Measurements from ENCODE around the gene CLCF1.
A peak's percentile ranks its signal among the peaks of the same experiment; 100 is the strongest.
"Not testable (repeated sequence)": the region's sequence is repeated elsewhere in the genome, so short reads cannot be mapped to it uniquely, and the experiment has no call there.

The CLCF1 gene

DNA sequence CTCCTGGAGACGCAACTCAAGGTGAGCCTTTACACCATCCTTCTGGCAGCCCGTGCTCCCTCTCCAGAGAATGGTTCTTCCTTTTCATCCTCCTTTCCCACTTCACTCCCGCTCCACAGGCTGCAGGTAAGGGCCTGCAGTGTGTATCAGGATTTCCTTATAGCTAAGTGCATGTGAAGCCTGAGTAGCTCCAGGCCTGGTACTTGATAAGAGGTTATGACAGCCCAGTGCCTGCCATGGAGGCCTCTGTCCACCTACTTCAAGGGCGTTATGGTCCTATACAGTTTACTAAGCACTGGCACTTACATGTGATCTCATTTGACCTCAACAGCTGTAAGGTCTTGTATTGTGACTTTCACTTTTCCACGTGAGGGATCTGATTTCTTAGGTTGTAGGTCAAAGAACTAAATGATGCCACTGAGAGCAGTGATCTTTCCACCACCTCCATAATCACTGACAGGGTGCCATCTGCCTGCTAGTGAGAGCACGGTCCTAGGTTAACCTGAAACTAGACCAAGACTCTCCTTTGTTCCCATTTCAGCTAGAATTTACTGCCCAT is 52.0 kb downstream of the CLCF1 start:
- DNase-seq, result no peak

GRCh38 chr11:67320691-67321090 is 52.7 kb downstream of the CLCF1 start:
- no peak for DNase-seq

GRCh38 chr11:67320011-67320410 is 53.4 kb downstream of the CLCF1 start:
- no peak for DNase-seq

DNA sequence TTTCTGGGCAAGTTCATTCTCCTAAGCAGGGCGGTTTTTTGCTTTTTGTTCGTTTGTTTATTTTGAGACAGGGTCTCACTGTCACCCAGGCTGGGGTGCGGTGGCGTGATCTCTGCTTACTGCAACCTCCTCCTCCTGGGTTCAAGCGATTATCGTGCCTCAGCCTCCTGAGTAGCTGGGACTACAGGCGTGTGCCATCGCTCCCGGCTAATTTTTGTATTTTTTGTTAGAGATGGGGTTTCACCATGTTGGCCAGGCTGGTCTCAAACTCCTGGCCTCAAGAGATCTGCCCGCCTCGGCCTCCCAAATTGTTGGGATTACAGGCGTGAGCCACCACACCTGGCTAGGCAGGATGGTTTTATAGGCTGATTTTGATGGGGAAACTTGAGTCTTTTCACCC is 54.5 kb downstream of the CLCF1 start:
- not testable (repeated sequence) for DNase-seq

DNA sequence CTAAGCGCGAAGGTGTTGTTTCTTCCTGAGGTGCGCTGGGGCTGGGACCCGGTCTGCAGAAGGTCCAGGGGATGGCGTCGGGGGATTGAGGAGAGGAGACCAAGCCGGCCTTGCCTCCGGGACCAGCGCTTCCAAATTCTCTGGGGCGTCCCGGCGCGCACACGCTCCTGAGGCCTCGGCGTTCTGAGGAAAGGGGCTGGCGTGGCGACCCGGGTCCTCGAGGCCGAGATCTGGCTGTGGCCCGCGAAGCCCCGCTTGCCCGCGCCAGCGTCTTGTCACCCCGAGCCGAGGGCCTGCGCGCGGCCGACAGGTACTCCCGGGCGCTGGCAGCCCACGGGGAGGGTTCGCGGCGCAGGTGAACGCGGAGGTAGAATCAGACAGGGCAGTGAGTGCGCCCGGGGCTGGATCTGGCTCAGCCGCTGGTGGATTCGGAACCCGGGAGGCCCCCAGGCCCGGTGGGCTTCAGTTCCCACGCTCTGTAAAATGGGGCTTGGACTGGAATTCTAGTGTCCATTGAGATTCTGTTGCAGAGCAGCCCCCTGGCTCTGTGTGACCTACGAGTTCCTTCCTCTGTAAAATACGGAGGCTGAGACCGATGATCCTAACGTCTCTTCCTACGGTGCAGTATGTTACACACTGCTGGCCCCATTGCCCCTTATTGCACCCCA is 55.4 kb downstream of the CLCF1 start:
- no peak for DNase-seq

- peak; percentile 90 to 96 for DNase-seq
These were observed 56.1 kb downstream of the CLCF1 start for GRCh38 chr11:67317205-67317887.

- DNase-seq, result no peak
These were observed 56.6 kb downstream of the CLCF1 start for GRCh38 chr11:67316882-67317204.

DNA sequence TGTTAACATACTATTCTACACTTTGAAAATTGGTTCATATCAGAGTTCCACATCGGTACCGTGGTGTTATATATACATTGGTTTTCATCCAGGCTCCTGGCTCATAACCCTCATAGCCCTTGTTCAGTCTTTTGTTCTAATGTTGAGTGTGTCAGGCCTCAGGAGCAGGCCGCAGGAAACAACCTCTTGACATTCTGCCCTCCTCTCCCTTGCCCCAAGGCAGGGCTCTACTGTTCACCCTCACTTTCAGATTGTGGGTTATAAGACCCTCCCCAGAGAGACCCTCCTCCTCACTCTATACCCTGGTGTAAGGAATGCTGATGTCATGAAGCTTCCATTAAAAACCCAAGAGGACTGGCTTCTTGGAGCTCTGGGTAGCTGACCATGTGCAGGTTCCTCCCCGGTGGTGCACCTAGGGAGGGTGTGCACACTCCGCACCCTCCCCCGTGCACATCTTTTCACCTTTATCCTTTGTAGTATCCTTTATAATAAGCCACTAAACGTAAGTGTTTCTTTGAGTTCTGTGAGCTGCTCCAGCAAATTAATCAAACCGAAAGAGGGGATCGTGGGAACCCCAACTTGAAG is 58.0 kb downstream of the CLCF1 start:
- no peak for DNase-seq

GRCh38 chr11:67314218-67314617 is 59.2 kb downstream of the CLCF1 start:
- no peak for DNase-seq

Measured in NCI-H187 (cell line).